Germinal center (tissue), 1 donor: ENCODE data around the gene GOLGA2.

Experiments
- DNase-seq: peaks from one replicate; pipeline ENCODE4 v3.0.0; 2012; ENCODE audit warnings: mixed read lengths, low spot score

The GOLGA2 gene

DNA sequence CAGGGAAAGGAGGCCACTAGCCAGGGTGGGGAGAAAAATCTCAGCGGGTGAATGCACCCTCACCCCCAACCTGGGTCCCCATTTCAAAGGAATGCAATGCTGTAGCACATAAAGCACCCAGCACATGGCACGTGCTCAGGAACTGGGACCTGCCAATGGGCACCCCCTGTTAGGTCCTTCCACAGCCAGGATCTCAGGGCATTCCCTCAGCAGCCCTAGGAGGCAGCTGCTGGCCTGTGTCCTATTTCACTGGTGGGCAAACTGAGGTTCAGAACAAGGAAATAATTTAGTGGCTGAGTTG, 63.9 kb downstream of the GOLGA2 start:
- no peak for DNase-seq

DNA sequence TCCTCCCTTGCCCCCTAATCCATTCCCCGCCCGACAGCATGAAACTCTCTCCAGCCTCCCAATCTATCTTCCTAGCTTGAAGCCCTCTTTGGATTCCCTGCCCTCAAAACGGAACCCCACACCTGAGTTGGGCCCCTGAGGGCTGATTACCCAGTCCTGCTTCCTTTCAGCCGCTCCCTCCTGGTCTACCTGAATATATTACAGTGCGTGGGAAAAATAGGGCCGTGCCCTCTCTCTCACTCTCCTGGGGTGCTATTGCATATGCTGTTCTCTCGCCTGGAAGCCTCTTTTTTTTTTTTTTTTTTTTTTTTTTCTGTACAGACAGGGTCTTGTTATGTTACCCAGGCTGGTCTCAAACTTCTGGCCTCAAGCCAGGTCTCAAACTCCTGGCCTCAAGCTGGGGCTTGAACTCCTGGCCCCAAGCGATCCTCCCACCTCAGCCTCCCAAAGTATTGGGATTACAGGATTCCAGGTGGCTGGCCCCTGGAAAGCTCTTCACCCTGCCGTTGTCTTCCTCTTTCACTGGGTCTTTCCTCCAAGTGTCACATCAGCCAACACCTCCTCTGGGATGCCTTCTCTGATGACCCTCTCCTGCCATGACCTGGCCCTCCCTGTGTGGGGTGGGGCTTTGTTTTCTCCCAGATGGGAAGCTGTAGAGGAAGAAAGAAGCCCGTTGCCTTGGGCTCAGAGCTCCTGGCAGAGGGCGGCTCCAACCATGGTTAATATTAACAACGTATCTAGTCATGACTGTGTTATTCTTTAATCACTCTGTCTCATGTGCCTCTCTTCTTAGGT, 64.4 kb downstream of the GOLGA2 start:
- no peak for DNase-seq

DNA sequence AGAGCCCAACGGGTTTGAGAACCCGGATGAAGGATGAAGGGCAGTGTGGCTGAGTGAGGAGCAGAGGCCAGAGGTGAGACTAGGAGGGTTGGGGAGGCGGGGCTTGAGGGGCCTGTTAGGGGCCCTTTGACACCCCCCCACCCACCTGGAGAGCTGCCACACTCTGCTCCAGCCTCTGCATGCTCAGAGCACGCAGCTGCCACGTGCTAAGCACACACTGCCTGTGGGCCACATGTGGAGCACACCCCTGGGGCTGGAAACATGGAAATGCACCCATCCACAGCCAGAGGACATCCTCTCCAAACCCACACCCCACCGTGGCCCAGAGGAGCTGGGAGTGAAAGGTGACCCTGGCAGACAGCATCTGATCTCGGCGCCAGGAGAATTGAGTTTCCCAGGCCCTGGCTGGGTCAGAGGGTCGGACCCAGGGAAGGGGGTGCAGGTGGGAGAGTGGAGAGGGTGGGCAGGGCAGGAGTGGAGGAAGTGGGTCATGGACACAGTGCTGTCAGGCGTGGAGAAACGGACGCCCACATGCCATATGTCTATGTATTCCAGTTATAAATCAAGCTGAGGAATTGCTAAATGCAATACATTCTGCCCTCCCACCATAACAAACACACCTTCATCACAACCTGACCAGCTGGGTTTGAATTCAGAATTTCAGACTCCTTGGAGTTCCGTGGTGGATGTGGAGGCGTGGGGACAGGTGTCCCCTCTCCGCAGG, 66.7 kb downstream of the GOLGA2 start:
- no peak for DNase-seq

DNA sequence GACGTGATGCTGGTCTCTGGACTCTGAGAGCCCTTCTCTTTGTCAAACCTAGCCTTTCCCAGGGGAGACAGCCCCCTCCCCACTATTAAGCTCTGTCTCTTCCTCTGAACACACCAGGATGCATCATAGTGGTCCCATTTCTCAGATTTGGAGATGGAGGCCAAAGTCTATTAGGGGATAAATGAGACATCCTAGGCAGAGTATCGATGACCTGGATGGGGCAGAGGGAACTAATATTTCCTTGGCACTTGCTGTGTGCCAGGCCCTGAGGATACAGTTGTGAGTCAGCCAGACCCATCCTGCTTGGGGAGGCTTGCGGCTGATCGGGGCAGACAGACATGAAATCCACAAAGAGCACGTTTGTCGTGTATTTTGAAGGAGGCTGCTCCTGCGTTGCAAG, 67.4 kb downstream of the GOLGA2 start:
- DNase-seq, result no peak

DNA sequence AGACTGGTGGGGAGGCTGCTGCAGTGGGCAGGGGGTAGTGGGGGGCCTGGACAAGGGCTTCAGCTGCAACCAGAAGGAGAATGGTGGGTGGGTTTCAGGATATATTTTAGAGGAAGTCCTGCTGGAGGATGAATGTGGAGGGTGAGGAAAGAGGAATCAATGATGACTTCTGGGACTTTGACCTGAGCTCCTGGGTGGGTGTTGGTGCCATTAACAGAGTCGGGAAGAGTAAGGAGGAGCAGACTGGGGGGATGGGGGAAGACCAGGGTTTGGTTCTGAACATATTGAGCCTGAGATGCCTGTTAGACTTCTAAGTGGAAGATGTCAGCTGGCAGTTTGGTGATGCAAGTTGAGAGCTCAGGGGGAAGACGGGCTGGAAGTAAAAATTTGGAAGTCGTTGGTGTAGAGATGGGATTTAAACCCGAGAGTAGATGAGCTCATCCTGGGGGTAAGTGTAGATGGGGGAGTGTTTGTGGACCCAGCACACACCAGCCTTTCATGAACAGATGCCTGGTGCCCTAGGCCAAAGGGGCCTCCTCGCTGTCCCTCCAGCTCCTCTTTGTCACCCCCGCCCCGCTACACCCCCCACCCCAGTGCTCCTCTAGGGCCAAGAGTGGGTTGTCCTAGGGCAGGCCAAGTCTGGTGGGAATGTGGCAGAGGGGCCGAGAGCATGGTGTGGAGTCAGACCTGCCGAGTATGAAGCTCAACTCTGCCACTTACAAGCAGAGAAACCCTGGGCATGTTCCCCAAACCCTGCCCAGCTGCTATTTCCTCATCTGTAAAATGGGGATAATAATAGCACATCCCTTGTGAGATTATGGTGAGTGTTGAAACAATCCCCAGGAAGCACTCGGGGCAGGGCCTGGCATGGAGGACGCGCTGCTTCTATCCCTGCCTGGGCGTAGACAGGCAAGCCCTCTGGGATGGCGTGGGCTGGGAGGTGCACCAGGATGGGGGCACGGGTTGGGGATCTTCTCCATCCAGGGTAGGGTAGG, 68.6 kb downstream of the GOLGA2 start:
- DNase-seq, result no peak

DNA sequence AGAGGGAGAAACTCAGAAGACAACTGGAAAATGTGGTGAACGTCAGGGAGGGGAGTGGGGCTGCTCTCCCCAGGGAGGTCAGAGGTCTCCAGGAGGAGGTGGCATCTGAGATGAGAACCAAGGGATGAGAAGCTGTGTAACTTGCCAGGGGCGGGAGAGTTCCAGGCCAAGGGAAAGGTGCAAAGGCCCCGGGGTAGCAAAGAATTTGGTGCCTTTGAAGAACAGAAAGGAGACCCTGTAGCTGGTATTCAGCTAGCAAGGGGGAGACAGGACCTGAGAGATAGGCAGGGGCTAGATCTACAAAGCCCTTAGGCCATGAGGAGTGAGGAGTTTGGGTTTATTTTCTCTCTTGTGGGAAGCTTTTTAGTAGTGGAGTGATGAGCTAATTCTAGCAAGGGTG, 69.3 kb downstream of the GOLGA2 start:
- no peak for DNase-seq
